Astrocyte (in vitro differentiated cells and primary cell): ENCODE data around the gene CLEC19A.

Experiments used
- CTCF ChIP-seq: IDR thresholded peaks from 2 replicates; pipeline ENCODE4 v1.5.1; 2011; ENCODE audit warnings: low read depth, mild to moderate bottlenecking, inconsistent platforms, low read length, moderate library complexity; ENCODE audit not compliant: insufficient read depth
- EZH2 ChIP-seq: IDR thresholded peaks from 2 replicates; pipeline ENCODE4 v1.6.1; 2012; ENCODE audit warnings: mild to moderate bottlenecking, low read length, inconsistent platforms; ENCODE audit not compliant: insufficient read depth

GRCh38 chr16:19348125-19348524 lies 62.6 kb downstream of the CLEC19A start:
- no peak for TF ChIP-seq CTCF
- TF ChIP-seq EZH2: no peak
